NB4 (cell line): Measurements from ENCODE around the gene NELFA.

Experiments
- DNase-seq: peaks from one replicate; pipeline ENCODE4 v3.0.0; 2010; ENCODE audit warnings: low read depth
- H3K4me3 ChIP-seq: one replicate; pipeline ENCODE4 v1.5.1; 2011; ENCODE audit warnings: mild to moderate bottlenecking, low read depth, low read length, moderate library complexity
- MYC ChIP-seq: IDR thresholded peaks from 2 replicates; pipeline ENCODE4 v1.6.1; 2011; ENCODE audit warnings: low read depth, low read length
- POLR2A ChIP-seq: IDR thresholded peaks from 2 replicates; pipeline ENCODE4 v1.6.1; 2011; ENCODE audit warnings: mild to moderate bottlenecking; ENCODE audit not compliant: insufficient read length; ENCODE audit errors: extremely low read depth
- TF ChIP-seq, protein P1 (sequence below): IDR thresholded peaks from one replicate; pipeline ENCODE4 v1.5.1; 2012; ENCODE audit warnings: low read depth, low read length
- TF ChIP-seq, protein P2 (sequence below): IDR thresholded peaks from 2 replicates; pipeline ENCODE4 v1.6.1; 2011; ENCODE audit warnings: low read depth, low read length

The NELFA gene

DNA sequence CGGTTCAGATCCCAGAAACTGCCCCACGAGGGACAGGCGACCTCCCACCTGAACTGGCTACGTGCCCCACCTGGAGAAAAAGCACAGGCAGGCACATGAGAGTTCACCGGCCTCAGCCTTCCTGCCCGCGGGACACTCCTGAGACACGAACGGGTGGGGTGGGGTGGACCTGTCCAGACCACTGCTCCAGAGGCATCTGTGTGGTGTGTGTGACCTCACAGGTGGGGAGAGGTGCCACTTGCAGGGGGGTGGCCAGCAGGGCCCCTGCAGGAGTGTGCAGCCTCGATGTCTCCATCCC lies 18.5 kb downstream of the NELFA start:
- H3K4me3 ChIP-seq: no peak overlapping the region
- TF ChIP-seq, protein P1, sequence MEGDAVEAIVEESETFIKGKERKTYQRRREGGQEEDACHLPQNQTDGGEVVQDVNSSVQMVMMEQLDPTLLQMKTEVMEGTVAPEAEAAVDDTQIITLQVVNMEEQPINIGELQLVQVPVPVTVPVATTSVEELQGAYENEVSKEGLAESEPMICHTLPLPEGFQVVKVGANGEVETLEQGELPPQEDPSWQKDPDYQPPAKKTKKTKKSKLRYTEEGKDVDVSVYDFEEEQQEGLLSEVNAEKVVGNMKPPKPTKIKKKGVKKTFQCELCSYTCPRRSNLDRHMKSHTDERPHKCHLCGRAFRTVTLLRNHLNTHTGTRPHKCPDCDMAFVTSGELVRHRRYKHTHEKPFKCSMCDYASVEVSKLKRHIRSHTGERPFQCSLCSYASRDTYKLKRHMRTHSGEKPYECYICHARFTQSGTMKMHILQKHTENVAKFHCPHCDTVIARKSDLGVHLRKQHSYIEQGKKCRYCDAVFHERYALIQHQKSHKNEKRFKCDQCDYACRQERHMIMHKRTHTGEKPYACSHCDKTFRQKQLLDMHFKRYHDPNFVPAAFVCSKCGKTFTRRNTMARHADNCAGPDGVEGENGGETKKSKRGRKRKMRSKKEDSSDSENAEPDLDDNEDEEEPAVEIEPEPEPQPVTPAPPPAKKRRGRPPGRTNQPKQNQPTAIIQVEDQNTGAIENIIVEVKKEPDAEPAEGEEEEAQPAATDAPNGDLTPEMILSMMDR: no peak
- TF ChIP-seq POLR2A (no peak), MYC (no peak)
- TF ChIP-seq, protein P2, sequence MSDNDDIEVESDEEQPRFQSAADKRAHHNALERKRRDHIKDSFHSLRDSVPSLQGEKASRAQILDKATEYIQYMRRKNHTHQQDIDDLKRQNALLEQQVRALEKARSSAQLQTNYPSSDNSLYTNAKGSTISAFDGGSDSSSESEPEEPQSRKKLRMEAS: no peak
- DNase-seq: no peak

DNA sequence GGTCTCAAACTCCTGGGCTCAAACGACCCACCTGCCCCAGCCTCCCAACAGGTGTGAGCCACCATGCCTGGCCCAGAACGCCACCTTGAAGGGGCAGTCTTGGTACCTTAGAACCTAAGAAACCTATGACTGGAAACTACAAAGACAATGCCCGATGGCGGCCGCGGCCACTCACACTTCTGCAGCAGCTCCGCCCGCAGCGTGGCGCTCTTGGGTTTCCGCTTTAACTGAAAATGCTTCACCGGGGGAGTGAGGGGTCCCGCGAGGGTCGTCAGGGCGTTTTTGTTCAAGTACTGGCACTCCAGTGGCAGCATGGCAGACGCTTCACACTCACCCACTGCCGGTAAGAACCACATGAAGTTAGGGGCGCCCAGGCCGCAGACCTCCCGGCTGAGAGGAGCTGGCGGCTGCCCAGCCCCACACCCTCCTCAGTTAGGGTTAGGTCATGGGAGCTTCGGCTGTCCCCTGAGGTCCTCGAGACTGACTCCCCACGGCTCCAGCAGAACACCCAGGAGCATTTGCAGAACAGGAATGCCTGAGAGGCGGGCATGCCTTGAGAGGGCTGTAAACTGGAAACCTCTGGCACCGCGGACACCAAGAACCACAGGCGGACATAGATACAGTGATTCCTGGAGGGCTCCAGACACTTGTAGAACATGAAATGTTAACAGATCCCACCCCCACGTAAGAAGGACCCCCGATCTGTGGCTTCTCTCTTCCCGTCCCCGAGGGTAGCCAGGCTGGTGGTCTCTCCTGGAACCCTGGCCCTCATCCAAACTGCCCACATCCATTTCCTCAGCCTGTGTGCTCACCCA lies 19.0 kb downstream of the NELFA start:
- TF ChIP-seq POLR2A (no peak), MYC (no peak)
- TF ChIP-seq, protein P1: no peak
- TF ChIP-seq, protein P2: no peak
- DNase-seq: no peak

DNA sequence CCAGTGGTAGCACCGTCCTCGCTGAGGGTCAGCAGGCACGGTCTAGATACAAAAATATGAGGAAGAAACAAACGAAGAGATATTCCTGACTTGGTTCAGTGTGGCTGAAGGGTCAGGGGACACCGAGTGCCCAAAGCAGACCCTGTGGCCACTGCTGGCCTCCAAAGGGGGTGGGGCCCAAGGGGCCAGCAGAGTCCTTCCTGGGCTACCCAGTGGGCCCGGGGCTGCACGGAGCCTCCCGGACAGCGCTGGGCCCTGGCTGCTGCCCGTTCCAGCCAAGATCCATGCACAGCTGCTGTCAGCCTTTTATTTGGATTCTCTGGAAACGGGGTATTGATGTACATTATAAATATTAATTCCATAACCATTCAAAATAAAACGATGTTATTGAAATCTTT lies 20.4 kb downstream of the NELFA start:
- TF ChIP-seq POLR2A: no peak
- TF ChIP-seq, protein P1: no peak
- TF ChIP-seq, protein P2: no peak
- TF ChIP-seq MYC: no peak
- no peak overlapping the region for H3K4me3 ChIP-seq
- DNase-seq: no peak

More for the DNA sequence above, 19.0 kb downstream of the NELFA start:
- no peak overlapping the region for H3K4me3 ChIP-seq

DNA sequence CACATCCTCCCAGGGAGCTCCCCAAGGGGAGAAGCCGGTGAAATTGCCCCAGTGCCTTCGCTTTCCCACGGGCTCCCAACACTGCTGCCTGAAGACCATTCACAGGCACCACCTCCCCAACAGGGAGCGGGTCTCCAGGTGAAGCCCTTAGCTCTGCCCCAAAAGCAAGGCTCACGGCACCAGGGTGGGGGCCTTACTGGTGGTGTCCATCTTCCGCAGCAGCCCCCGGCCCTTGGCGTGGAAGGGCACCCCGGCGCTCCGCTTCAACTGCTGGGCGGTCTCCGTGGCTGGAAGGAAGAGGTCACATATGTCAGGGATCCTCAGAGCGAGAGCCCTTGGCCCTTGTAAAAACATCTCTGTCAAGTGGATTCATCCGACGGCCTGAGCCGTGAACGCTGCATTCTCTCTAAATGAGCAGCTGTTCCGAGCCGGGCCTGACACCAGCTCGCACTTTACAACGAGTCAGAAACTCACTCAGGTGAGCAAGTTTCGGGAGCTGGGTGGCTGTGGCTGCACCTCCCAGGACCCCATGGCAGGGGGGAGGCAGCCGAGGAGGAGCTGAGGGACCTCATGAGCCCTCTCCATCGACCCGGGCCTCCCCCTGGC lies 20.9 kb downstream of the NELFA start:
- TF ChIP-seq, protein P2: no peak
- TF ChIP-seq, protein P1: no peak
- no peak for TF ChIP-seq MYC
- no peak for TF ChIP-seq POLR2A
- no peak overlapping the region for H3K4me3 ChIP-seq
- DNase-seq: no peak

DNA sequence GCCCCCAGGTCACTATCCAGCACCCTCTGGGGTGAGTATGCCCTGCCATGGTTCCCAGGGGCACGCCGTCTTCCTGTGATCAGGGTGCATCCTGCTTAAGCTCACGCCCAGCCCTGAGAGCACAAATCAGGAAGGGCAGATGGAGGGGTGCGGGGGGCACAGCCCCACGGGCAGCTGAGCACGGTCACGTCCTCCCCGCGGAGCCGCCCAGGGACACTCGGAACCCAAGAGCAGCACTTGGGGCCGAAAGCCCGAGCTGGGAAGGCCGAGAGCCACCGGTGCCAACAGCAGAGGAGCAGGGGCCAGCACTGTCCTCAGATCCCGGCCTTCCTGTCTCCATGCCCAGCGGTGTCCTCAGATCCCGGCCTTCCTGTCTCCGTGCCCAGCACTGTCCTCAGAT lies 21.5 kb downstream of the NELFA start:
- no peak overlapping the region for H3K4me3 ChIP-seq
- TF ChIP-seq, protein P2: no peak
- TF ChIP-seq POLR2A (no peak), MYC (no peak)
- TF ChIP-seq, protein P1: no peak
- DNase-seq: no peak
